GM18508 (cell line): ENCODE measurements around the gene RND1.

Source experiments
- ATAC-seq: cut with Tn5 transposase; IDR thresholded peaks from one replicate; pipeline ENCODE4 v1.9.1; 2021; ENCODE audit warnings: moderate number of reproducible peaks; ENCODE audit not compliant: insufficient read depth, unreplicated experiment

The RND1 gene

GRCh38 chr12:48813465-48814261, 52.0 kb downstream of the RND1 start:
- ATAC-seq: no peak

- no peak for ATAC-seq
Observed at GRCh38 chr12:48812389-48812788, 53.3 kb downstream of the RND1 start.

GRCh38 chr12:48811437-48812090, 54.1 kb downstream of the RND1 start:
- no peak for ATAC-seq

DNA sequence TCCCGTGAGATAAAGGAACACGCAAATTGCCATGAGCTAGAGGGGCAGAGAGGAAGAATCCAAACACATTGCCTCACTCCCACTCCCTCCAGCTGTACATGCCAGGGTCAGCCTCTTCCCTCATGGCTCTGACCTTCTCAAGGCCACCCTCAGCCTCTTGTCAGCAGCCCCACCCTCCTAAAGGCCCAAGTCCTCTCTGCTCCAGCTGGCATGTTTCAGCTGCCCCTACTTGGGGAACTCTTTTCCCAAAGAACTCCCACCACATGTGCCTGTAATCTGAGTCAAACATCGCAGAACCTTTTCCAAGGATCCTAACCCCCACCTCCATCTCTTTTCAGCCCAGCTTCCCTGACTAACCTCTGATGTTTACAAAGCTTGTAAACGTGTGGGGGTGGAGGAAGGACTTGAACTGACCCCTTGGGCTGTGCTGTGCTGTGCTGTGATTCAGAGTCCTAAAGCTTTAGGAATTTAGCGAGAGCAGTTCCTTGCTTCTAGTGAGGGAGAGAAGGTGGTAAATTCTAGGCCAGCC, 54.7 kb downstream of the RND1 start:
- no peak for ATAC-seq

- ATAC-seq: no peak
Observed at GRCh38 chr12:48807981-48808380, 57.7 kb downstream of the RND1 start.
